SH-SY5Y (cell line): ENCODE measurements around the gene TRMT61B.

Experiments
- GATA2 ChIP-seq: IDR thresholded peaks from 2 replicates; pipeline ENCODE4 v1.6.1; 2011; ENCODE audit warnings: mild to moderate bottlenecking, low read depth, low read length
- GATA3 ChIP-seq: IDR thresholded peaks from 2 replicates; pipeline ENCODE4 v1.6.1; 2011; ENCODE audit warnings: low read depth, mild to moderate bottlenecking, low read length, moderate library complexity

DNA sequence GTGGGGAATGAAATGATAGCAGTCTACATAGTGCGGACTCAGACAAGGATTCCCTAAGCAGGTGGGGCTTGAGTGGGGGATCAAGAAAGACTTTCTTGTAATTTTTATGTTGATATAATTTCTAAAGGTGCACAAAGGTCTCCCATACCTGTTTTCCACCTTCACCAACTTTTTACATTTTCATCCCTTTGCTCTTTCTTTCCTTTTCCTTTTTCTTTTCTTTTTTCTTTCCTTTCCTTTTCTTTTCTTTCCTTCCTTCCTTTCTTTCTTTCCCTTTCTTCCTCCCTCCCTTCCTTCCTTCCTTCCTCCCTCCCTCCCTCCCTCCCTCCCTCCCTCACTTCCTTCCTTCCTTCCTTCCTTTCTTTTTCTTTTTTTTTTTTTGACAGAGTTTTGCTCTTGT lies 10.1 kb upstream of the TRMT61B start:
- TF ChIP-seq GATA2 (no peak), GATA3 (no peak)
